ENCODE data around the gene TPPP3. TPM values are rescaled to one million over a fixed set of nuclear protein-coding genes. Genes with fewer than 3 reads are reported as not detected.

Gene TPPP3
- total RNA-seq, 1 donor from 2014 or later, result 39.3 TPM

GRCh38 chr16:67389911-67390815, 3.1 kb downstream of the TPPP3 start:
- H3K9me3 Mint-ChIP-seq, result no peaks in the 10 kb centered on the region
- no peak for DNase-seq (ENCODE audit: extremely low spot score, unreplicated experiment)
- H3K4me3 Mint-ChIP-seq, result peak overlapping the region; percentile 32
- H3K27ac Mint-ChIP-seq, result no peak overlapping the region
- H3K4me1 Mint-ChIP-seq (ENCODE audit: unreplicated experiment), result peaks cover 20% of the 10 kb centered on the region
- no peak for TF ChIP-seq CTCF (conservative IDR thresholded peaks at IDR 0.05)
- H3K27me3 Mint-ChIP-seq, result peaks cover 18% of the 10 kb centered on the region
- H3K36me3 Mint-ChIP-seq, result no peaks in the 10 kb centered on the region

GRCh38 chr16:67388591-67388990, 4.7 kb downstream of the TPPP3 start:
- H3K27ac Mint-ChIP-seq, result no peak overlapping the region
- no peaks in the 10 kb centered on the region for H3K36me3 Mint-ChIP-seq
- DNase-seq (ENCODE audit: extremely low spot score, unreplicated experiment), result no peak
- no peak for TF ChIP-seq CTCF (conservative IDR thresholded peaks at IDR 0.05)
- H3K9me3 Mint-ChIP-seq, result no peaks in the 10 kb centered on the region
- peaks cover 26% of the 10 kb centered on the region for H3K4me1 Mint-ChIP-seq (ENCODE audit: unreplicated experiment)
- no peak overlapping the region for H3K4me3 Mint-ChIP-seq
- H3K27me3 Mint-ChIP-seq, result peaks cover 18% of the 10 kb centered on the region

- TF ChIP-seq CTCF (conservative IDR thresholded peaks at IDR 0.05), result no peak
- no peaks in the 10 kb centered on the region for H3K9me3 Mint-ChIP-seq
- no peak overlapping the region for H3K27ac Mint-ChIP-seq
- no peaks in the 10 kb centered on the region for H3K36me3 Mint-ChIP-seq
- DNase-seq (ENCODE audit: extremely low spot score, unreplicated experiment), result no peak
- peaks cover 26% of the 10 kb centered on the region for H3K4me1 Mint-ChIP-seq (ENCODE audit: unreplicated experiment)
- H3K4me3 Mint-ChIP-seq, result no peak overlapping the region
- peaks cover 18% of the 10 kb centered on the region for H3K27me3 Mint-ChIP-seq
Measured at GRCh38 chr16:67388191-67388590, 5.1 kb downstream of the TPPP3 start.

- Mint-ChIP-seq H3K9me3 (no peaks in the 10 kb centered on the region), H3K4me3 (no peak overlapping the region), H3K4me1 (ENCODE audit: unreplicated experiment) (peaks cover 25% of the 10 kb centered on the region), H3K27me3 (peaks cover 16% of the 10 kb centered on the region), H3K27ac (no peak overlapping the region), H3K36me3 (no peaks in the 10 kb centered on the region)
- DNase-seq (ENCODE audit: extremely low spot score, unreplicated experiment), result no peak
- no peak for TF ChIP-seq CTCF (conservative IDR thresholded peaks at IDR 0.05)
Measured at GRCh38 chr16:67387479-67388079, 5.7 kb downstream of the TPPP3 start.

GRCh38 chr16:67386861-67387455, 6.3 kb downstream of the TPPP3 start:
- no peak for TF ChIP-seq CTCF (conservative IDR thresholded peaks at IDR 0.05)

More at GRCh38 chr16:67386861-67387455, 6.3 kb downstream of the TPPP3 start:
- H3K4me1 Mint-ChIP-seq (ENCODE audit: unreplicated experiment), result peaks cover 21% of the 10 kb centered on the region
- peaks cover 13% of the 10 kb centered on the region for H3K27me3 Mint-ChIP-seq
- no peak overlapping the region for H3K27ac Mint-ChIP-seq
- H3K4me3 Mint-ChIP-seq, result no peak overlapping the region
- no peaks in the 10 kb centered on the region for H3K9me3 Mint-ChIP-seq
- H3K36me3 Mint-ChIP-seq, result no peaks in the 10 kb centered on the region
- DNase-seq (ENCODE audit: extremely low spot score, unreplicated experiment), result no peak

All from type B pancreatic cell (in vitro differentiated cells).